ENCODE data around the gene ZBTB8OS. TPM values are rescaled to one million over a fixed set of nuclear protein-coding genes. Genes with fewer than 3 reads are reported as not detected.

ZBTB8OS gene
- total RNA-seq, 1 experiment from 2014 or later: 85.2 TPM

DNA sequence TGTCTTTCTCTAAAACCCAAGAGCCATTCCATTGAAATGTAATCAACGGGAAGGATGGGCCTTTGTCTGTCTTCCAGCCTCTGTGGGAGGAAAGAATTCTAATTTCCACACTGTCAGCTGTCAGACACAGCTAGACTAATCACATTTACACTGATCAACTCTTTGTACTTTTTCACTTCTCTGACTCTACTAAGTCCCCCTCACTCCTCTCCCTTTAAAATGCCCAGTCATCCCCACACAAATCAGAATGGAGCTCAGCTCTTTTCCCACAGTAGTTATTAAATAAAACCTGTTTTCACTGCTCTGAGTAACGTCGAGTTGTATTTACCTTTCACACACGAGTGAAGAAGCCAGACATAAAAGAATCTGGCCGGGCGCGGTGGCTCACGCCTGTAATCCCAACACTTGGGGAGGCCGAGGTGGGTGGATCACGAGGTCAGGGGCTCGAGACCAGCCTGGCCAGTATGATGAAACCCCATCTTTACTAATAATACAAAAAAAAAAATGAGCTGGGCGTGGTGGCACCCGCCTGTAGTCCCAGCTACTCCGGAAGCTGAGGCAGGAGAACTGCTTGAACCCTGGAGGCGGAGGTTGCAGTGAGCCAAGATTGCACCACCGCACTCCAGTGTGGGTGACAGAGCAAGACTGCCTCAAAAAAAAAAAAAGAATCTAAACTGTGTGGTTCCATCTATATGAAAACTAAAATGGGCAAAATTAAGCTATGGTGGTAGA lies 13.3 kb downstream of the ZBTB8OS start:
- Histone ChIP-seq H3K9me2 (replicated peaks; ENCODE audit: low read length) (no peaks in the 10 kb centered on the region), H3K9me3 (ENCODE audit: low read length) (no peaks in the 10 kb centered on the region), H3K79me2 (ENCODE audit: low read length) (peaks cover 48% of the 10 kb centered on the region), H2AFZ (ENCODE audit: low read length) (no peak overlapping the region), H3K4me1 (ENCODE audit: insufficient read depth, low read length) (peaks cover 12% of the 10 kb centered on the region; the same call in 1 of the 2 replicates), H3K4me3 (ENCODE audit: low read length) (no peak overlapping the region), H3K27ac (ENCODE audit: low read length) (peak overlapping the region; percentile 72), H4K20me1 (ENCODE audit: low read length) (no peaks in the 10 kb centered on the region), H3F3A (ENCODE audit: low read length, unreplicated experiment) (no peaks in the 10 kb centered on the region), H3K27me3 (ENCODE audit: low read length) (no peaks in the 10 kb centered on the region), H3K9ac (ENCODE audit: low read length) (peak overlapping the region; percentile 31; the same call in 1 of the 2 replicates), H3K4me2 (ENCODE audit: low read length) (no peak overlapping the region), H3K36me3 (ENCODE audit: low read depth, low read length) (peaks cover 7% of the 10 kb centered on the region; the same call in 1 of the 2 replicates)
- BruUV-seq (replicated peaks): no TSS peak
- ATAC-seq: peak; percentile 46
- CTCF ChIA-PET: interaction anchor here (0.7 kb wide), 1 partner anchor 236 kb away, joined by 3 read pairs; no protein-coding TSS in a partner anchor
- POLR2A ChIA-PET (ENCODE audit: unreplicated experiment): no interaction called here
- TF ChIP-seq EZH2 (IDR thresholded peaks at IDR 0.05; ENCODE audit: low read length, unreplicated experiment) (no peak), EZH2phosphoT487 (IDR thresholded peaks at IDR 0.05; ENCODE audit: borderline replicate concordance, low read length) (no peak)
- TF ChIP-seq, protein P1, sequence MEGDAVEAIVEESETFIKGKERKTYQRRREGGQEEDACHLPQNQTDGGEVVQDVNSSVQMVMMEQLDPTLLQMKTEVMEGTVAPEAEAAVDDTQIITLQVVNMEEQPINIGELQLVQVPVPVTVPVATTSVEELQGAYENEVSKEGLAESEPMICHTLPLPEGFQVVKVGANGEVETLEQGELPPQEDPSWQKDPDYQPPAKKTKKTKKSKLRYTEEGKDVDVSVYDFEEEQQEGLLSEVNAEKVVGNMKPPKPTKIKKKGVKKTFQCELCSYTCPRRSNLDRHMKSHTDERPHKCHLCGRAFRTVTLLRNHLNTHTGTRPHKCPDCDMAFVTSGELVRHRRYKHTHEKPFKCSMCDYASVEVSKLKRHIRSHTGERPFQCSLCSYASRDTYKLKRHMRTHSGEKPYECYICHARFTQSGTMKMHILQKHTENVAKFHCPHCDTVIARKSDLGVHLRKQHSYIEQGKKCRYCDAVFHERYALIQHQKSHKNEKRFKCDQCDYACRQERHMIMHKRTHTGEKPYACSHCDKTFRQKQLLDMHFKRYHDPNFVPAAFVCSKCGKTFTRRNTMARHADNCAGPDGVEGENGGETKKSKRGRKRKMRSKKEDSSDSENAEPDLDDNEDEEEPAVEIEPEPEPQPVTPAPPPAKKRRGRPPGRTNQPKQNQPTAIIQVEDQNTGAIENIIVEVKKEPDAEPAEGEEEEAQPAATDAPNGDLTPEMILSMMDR (conservative IDR thresholded peaks at IDR 0.05; ENCODE audit: low read depth, low read length): no peak
- intact Hi-C loops (cut with micrococcal nuclease): no loop called here
- peak; percentile 50 for DNase-seq

DNA sequence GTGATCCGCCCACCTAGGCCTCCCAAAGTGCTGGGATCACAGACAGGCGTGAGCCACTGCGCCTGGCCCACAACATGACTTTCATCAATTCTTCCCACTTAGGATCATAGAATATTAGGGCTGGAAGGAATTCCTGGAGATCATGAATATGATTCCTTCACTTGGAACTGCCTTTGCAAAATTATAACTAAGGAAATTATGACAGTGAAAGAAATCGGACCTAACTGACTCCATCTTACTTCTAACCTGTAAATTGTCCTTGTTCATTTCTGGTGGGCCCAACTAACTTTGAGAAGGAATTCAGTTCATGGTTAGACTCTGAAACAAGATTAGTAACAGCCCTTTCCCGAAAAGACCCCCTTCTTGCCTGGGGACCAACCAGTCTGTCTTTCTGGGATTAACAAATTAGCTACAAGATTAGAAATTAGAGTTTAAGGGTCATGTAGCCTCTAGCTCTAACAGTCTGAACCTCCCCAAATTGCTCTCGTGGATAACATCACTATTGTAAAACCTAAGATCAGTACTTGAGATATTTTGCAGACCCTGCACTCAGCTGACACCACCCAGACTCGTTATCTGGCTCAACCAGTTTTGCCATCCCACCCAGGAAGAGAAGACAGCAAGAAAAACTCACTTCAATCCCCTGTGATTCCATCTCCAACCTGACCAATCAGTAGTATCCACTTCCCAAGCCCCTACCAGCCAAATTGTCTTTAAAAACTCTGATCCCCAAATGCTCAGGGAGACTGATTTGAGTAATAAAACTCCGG lies 14.7 kb downstream of the ZBTB8OS start:
- H3K9me2 ChIP-seq (replicated peaks; ENCODE audit: low read length): no peaks in the 10 kb centered on the region
- peaks cover 44% of the 10 kb centered on the region for H3K79me2 ChIP-seq (ENCODE audit: low read length)
- H3K9ac ChIP-seq (ENCODE audit: low read length): no peak overlapping the region
- intact Hi-C loops (cut with micrococcal nuclease): no loop called here
- H3K27ac ChIP-seq (ENCODE audit: low read length): no peak overlapping the region
- POLR2A ChIA-PET (ENCODE audit: unreplicated experiment): no interaction called here
- no peak overlapping the region for H2AFZ ChIP-seq (ENCODE audit: low read length)
- H3K36me3 ChIP-seq (ENCODE audit: low read depth, low read length): peaks cover 7% of the 10 kb centered on the region; the same call in 1 of the 2 replicates
- DNase-seq: no peak
- CTCF ChIA-PET: no interaction called here
- H3F3A ChIP-seq (ENCODE audit: low read length, unreplicated experiment): no peaks in the 10 kb centered on the region
- no peak overlapping the region for H3K4me2 ChIP-seq (ENCODE audit: low read length)
- no TSS peak for BruUV-seq (replicated peaks)
- H3K9me3 ChIP-seq (ENCODE audit: low read length): no peaks in the 10 kb centered on the region
- H3K4me1 ChIP-seq (ENCODE audit: insufficient read depth, low read length): peaks cover 12% of the 10 kb centered on the region; the same call in 1 of the 2 replicates
- ATAC-seq: no peak
- H4K20me1 ChIP-seq (ENCODE audit: low read length): no peaks in the 10 kb centered on the region
- H3K27me3 ChIP-seq (ENCODE audit: low read length): no peaks in the 10 kb centered on the region
- TF ChIP-seq EZH2 (IDR thresholded peaks at IDR 0.05; ENCODE audit: low read length, unreplicated experiment) (no peak), EZH2phosphoT487 (IDR thresholded peaks at IDR 0.05; ENCODE audit: borderline replicate concordance, low read length) (no peak)
- TF ChIP-seq, protein P1 (conservative IDR thresholded peaks at IDR 0.05; ENCODE audit: low read depth, low read length): no peak
- H3K4me3 ChIP-seq (ENCODE audit: low read length): no peak overlapping the region
